Activated T-cell treated with anti-CD3 and anti-CD28 coated beads, Interleukin-2, amount 50 U/mL, for 24 hours (primary cell): ENCODE data around the gene ZDHHC3.
A peak's percentile ranks its signal among the peaks of the same experiment; 100 is the strongest.
"Not testable (repeated sequence)": the region's sequence is repeated elsewhere in the genome, so short reads cannot be mapped to it uniquely, and the experiment has no call there.

ENCODE experiments used
- DNase-seq: peaks from one replicate; pipeline ENCODE4 v3.0.0-alpha.2; 2020
- H3K27ac Mint-ChIP-seq: 2 replicates; pipeline ENCODE4 v1.8.0; 2020; ENCODE audit warnings: mild to moderate bottlenecking, mixed read lengths
- H3K27me3 Mint-ChIP-seq: 2 replicates; pipeline ENCODE4 v1.8.0; 2020; ENCODE audit warnings: mixed read lengths
- H3K36me3 Mint-ChIP-seq: 2 replicates; pipeline ENCODE4 v1.8.0; 2020; ENCODE audit warnings: low read depth, mixed read lengths
- H3K4me1 Mint-ChIP-seq: 2 replicates; pipeline ENCODE4 v1.8.0; 2020; ENCODE audit warnings: low read depth, mixed read lengths
- H3K4me3 Mint-ChIP-seq: 2 replicates; pipeline ENCODE4 v1.8.0; 2020; ENCODE audit warnings: mild to moderate bottlenecking, moderate library complexity, mixed read lengths
- H3K9me3 Mint-ChIP-seq: 2 replicates; pipeline ENCODE4 v1.8.0; 2020; ENCODE audit warnings: mixed read lengths

ZDHHC3 gene

DNA sequence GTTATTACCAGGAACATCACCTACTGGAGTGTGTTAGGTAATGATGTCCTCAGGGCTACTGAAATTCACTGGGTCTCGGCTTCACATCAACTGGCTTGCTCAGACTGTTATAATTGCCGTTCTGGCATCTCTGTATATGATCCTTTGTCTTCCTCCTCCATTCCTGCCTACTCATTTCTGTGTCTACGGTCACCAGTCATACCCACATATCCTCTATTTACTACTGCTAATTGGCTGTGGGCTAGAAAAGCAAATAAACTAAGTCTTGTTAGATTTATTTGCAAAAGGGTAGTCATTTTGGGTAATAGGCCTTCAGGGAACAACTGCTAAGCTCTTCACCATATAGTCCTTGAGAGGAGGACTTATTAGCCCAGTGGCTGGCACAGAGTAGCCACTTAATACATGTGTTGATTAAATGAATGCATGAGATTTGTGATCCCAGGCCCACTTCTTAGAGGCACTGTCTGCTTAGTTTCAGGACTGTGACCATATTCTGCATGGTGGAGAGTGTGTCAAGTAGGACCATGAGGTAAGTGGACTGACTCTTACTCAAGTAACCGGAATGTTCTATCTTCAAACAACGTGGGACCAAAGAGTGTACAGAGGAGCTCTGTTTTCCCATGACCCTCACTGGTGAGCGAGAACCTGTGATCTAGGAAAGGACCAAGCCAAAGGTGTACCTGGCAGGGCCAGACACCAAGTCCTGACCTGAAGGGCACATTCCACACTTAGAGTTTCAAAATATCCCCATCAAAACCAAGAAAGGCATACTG lies 13.2 kb downstream of the ZDHHC3 start:
- no peak for DNase-seq
- Mint-ChIP-seq H3K36me3 (peaks cover 17% of the 10 kb centered on the region), H3K4me3 (no peak overlapping the region), H3K9me3 (no peaks in the 10 kb centered on the region), H3K27me3 (no peaks in the 10 kb centered on the region), H3K27ac (no peak overlapping the region), H3K4me1 (peaks cover 48% of the 10 kb centered on the region)

DNA sequence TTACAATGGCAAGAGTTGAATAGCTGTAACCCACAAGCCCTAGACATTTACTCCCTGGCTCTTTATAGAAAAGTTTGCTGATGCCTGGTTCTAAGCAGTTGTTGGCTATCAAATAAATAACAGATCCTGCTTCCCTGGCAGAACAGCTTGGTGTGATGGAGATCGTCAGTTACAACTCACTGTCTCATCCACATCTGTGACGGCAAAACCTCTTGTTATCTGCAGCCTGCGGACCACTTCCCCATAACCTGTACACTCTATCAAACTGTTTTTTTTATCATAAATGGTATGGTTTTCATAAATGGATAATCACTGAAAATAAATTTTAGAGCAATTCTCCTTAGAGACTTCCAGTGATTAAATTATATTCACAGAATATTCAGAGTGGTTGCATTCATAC lies 14.1 kb downstream of the ZDHHC3 start:
- H3K27me3 Mint-ChIP-seq: no peaks in the 10 kb centered on the region
- H3K9me3 Mint-ChIP-seq: no peaks in the 10 kb centered on the region
- H3K27ac Mint-ChIP-seq: no peak overlapping the region
- H3K4me3 Mint-ChIP-seq: no peak overlapping the region
- DNase-seq: no peak
- peaks cover 39% of the 10 kb centered on the region for H3K4me1 Mint-ChIP-seq
- peaks cover 24% of the 10 kb centered on the region for H3K36me3 Mint-ChIP-seq

DNA sequence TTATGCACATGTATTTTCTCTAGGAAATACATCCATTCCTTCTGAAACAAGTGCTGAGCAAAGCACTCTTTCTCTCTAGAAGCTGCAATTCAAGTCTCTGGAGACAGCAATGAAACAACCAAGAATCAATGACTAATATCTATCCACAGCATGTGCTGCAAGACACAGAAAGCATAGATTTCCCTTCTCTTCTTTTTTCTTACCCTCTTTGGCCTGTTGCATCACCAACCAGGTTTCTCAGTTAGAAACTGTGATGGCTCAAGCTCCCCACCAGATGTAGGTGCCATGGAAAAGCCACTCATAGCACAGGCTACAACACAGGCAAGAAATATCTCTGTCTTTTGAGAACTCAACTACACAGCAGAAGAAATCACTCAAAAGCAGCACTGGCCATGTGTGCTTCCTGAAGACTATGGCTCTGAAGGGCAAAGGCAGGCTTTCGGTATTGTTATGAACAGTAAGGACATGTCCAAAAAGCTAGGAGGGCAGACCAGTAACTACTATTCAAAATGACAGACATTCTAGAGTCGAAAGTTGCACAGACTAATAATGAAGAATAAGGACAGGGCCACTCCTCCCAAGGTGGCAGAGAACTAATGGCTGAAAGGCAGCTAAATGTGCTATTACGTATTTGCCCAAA lies 15.5 kb downstream of the ZDHHC3 start:
- no peaks in the 10 kb centered on the region for H3K9me3 Mint-ChIP-seq
- H3K4me1 Mint-ChIP-seq: peaks cover 28% of the 10 kb centered on the region

DNA sequence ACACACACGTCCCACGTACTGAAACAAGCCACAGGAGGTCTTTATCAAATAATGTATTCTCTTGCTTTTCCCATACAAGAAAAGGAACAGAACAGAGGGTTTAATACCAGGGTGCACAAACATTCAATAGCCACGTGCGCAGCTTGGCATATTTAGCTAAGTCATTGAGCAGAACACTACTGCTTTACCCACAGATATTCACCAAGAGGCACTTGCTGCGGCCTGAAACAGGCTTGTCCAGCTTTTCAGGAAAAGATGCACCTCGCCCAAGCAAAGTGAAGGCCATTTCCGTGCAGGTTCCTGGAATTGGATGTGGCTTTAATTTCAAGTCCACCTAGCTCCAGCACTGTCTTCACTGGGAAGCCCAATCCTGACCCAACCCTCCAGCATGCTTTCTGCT lies 17.6 kb downstream of the ZDHHC3 start:
- no peak for DNase-seq
- Mint-ChIP-seq H3K27me3 (no peaks in the 10 kb centered on the region), H3K9me3 (no peaks in the 10 kb centered on the region), H3K4me3 (no peak overlapping the region), H3K4me1 (peaks cover 17% of the 10 kb centered on the region), H3K27ac (no peak overlapping the region), H3K36me3 (peaks cover 41% of the 10 kb centered on the region)

More for the DNA sequence above, 15.5 kb downstream of the ZDHHC3 start:
- Mint-ChIP-seq H3K27ac (peak overlapping the region; percentile 3), H3K27me3 (no peaks in the 10 kb centered on the region), H3K4me3 (no peak overlapping the region), H3K36me3 (peaks cover 31% of the 10 kb centered on the region)
- DNase-seq: no peak

DNA sequence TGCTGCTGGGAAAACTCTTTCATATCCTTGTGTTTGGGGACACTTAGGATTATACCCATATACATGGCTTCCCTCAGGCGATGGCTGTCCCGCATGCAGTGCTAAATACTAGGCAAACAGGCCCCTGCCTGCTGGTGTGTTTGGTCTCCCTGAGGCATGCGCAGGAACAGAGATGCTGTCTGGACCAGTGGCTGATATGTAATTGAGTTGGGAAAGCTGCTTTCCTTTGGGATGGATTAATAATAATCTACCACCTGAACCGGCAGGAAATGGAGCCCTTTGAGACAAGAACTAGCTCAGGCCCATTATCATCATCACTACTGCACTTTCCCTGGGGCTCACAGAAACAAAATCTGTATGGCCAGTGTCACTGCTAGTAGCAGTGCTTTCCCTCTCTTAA lies 18.0 kb downstream of the ZDHHC3 start:
- no peaks in the 10 kb centered on the region for H3K9me3 Mint-ChIP-seq
- no peak for DNase-seq
- H3K4me1 Mint-ChIP-seq: peaks cover 13% of the 10 kb centered on the region
- peaks cover 41% of the 10 kb centered on the region for H3K36me3 Mint-ChIP-seq
- H3K27me3 Mint-ChIP-seq: no peaks in the 10 kb centered on the region
- no peak overlapping the region for H3K27ac Mint-ChIP-seq
- no peak overlapping the region for H3K4me3 Mint-ChIP-seq

DNA sequence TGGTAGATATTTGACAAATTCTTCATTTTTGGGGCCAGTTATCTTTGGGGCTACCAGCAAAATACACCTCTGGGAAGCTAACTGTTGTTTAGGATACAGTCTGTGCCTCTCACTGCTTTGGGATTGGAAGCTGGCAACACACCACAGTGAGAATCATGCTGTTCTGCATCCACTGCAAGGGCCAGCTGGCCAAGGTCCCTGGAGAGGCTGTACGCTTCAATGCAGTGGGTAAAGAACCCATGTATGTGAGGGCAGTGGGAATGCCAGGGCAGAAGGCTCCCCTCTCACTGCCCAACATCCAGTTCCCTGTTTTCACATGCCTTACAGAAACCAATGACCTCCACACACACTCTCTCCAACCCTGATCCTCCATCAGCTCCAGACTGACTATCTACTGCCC lies 20.1 kb downstream of the ZDHHC3 start:
- no peak overlapping the region for H3K27ac Mint-ChIP-seq
- H3K27me3 Mint-ChIP-seq: no peaks in the 10 kb centered on the region
- H3K4me1 Mint-ChIP-seq: peaks cover 13% of the 10 kb centered on the region
- peaks cover 44% of the 10 kb centered on the region for H3K36me3 Mint-ChIP-seq
- DNase-seq: no peak
- H3K9me3 Mint-ChIP-seq: no peaks in the 10 kb centered on the region
- no peak overlapping the region for H3K4me3 Mint-ChIP-seq

DNA sequence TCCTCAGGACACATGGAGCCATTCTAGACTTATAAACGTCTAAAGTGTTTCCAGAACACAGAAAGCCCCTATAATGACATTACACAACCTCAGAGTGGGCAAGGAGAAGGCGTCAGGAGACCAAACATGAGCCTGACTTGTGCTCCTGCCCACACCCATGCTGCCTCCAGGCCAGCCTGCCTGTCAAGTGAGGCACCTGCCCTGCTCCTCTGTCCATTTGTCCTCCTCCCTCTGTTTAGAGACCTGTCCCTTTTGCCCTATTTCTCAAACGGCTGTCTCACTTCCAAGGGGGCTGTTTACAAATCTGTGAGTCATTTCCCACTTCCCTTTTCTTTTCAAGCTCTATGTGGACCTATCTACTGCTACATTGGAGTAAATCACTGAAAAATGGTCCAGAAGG lies 21.0 kb downstream of the ZDHHC3 start:
- Mint-ChIP-seq H3K9me3 (no peaks in the 10 kb centered on the region), H3K27ac (no peak overlapping the region), H3K36me3 (peaks cover 50% of the 10 kb centered on the region), H3K4me3 (no peak overlapping the region), H3K27me3 (no peaks in the 10 kb centered on the region), H3K4me1 (peaks cover 11% of the 10 kb centered on the region)
- DNase-seq: no peak

DNA sequence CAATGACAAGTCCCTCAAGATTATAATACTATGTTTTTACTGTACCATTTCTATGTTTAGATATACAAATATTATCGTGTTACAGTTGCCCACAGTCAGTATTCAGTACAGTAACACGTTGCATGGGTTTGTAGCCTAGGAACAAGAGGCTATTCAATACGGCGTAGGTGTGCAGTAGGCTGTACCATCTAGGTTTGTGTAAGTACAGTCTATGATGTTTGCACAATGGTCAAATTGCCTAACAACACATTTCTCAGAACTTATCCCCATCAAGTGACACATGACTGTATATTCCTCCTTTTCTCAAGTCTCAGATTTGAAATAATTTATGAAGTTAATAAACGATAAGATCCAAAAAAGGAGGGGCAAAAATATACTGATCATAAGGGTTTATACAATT lies 21.7 kb downstream of the ZDHHC3 start:
- peaks cover 48% of the 10 kb centered on the region for H3K36me3 Mint-ChIP-seq
- no peak overlapping the region for H3K27ac Mint-ChIP-seq
- no peak for DNase-seq
- H3K9me3 Mint-ChIP-seq: no peaks in the 10 kb centered on the region
- H3K27me3 Mint-ChIP-seq: no peaks in the 10 kb centered on the region
- H3K4me1 Mint-ChIP-seq: peaks cover 11% of the 10 kb centered on the region
- H3K4me3 Mint-ChIP-seq: no peak overlapping the region

DNA sequence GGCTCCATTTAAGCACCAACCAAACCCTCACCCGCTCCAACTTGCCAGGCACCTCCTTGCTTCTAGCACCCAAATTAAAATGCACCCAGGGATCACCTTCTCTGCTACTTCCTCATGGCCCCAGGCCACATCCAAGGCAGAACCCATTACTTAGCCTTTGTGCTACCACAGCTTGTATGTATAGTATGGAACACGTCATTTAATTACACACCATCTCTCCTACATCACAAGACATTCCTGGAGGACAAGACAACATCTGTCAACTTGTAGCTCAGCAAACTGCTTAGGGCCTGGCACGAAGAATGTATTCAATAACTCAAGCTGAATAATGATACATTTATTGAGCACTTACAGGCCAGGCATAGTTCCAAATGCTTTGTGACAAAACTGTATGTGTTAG lies 23.3 kb downstream of the ZDHHC3 start:
- H3K27ac Mint-ChIP-seq: no peak overlapping the region
- H3K4me1 Mint-ChIP-seq: peaks cover 11% of the 10 kb centered on the region
- no peaks in the 10 kb centered on the region for H3K27me3 Mint-ChIP-seq
- no peaks in the 10 kb centered on the region for H3K9me3 Mint-ChIP-seq
- H3K36me3 Mint-ChIP-seq: peaks cover 38% of the 10 kb centered on the region
- no peak overlapping the region for H3K4me3 Mint-ChIP-seq
- no peak for DNase-seq

DNA sequence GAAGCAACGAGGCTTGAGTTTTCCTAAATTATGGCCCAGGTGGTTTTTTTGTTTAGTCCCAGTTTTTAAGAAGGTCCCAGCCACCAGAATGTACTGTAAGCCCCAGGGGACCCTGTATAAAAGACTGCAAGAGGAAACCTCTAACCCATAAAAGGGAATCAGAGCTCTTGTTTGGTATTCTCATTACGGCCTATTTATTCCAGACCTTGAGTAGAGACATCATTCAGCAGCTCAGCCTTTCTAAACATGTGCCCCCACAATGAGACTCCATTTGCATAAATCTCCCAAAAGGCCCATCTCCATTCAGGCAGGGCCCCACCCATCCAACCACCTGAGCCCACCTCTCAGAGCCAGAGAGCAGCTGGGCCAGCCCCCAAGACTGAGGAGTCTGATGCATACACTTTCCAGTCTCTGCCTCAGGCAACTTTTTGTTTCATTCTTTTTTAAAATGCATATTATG lies 25.7 kb downstream of the ZDHHC3 start:
- Mint-ChIP-seq H3K9me3 (no peaks in the 10 kb centered on the region), H3K4me1 (peaks cover 11% of the 10 kb centered on the region), H3K36me3 (peaks cover 33% of the 10 kb centered on the region), H3K27ac (no peak overlapping the region), H3K4me3 (no peak overlapping the region), H3K27me3 (no peaks in the 10 kb centered on the region)
- DNase-seq: no peak

DNA sequence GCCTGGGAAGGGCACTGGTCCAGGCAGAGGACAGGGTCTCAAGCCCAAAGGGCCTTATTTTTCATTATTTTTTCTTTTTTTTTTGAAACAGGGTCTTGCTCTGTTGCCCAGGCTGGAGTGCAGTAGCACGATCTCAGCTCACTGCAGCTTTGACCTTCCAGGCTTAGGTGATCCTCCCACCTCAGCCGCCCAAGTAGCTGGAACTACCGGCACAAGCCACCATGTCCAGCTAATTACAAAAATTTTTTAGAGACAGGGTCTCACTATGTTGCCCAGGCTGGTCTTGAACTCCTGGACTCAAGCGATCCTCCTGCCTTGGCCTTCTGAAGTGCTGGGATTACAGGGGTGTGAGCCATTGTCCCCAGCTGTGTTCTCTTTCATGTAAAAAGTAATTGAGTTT lies 26.2 kb downstream of the ZDHHC3 start:
- not testable (repeated sequence) for H3K27ac Mint-ChIP-seq, H3K27me3 Mint-ChIP-seq, H3K4me3 Mint-ChIP-seq, DNase-seq, H3K9me3 Mint-ChIP-seq
- peaks cover 11% of the 10 kb centered on the region for H3K4me1 Mint-ChIP-seq
- peaks cover 38% of the 10 kb centered on the region for H3K36me3 Mint-ChIP-seq

DNA sequence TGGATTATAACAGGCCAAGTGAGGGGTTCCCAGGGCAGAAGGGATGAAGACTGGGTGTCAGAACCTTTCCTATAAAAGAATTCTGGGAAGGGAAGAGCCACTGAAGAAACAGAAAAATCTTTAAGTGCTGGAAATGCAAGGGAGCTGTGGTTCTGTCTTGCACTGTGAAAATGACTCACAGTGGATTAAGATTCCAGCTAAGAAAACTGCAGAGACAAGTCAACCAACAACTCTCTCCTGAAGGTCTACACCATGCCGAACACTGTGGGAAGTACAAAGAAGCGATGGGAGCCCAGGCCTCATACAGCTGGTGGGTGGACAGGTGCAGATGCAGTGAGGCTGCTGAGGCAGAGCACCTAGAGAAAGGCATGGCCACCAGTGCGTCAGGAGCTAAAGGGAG lies 27.7 kb downstream of the ZDHHC3 start:
- Mint-ChIP-seq H3K9me3 (no peaks in the 10 kb centered on the region), H3K4me1 (peaks cover 10% of the 10 kb centered on the region), H3K36me3 (peaks cover 37% of the 10 kb centered on the region), H3K27ac (no peak overlapping the region), H3K27me3 (no peaks in the 10 kb centered on the region), H3K4me3 (no peak overlapping the region)
- no peak for DNase-seq

DNA sequence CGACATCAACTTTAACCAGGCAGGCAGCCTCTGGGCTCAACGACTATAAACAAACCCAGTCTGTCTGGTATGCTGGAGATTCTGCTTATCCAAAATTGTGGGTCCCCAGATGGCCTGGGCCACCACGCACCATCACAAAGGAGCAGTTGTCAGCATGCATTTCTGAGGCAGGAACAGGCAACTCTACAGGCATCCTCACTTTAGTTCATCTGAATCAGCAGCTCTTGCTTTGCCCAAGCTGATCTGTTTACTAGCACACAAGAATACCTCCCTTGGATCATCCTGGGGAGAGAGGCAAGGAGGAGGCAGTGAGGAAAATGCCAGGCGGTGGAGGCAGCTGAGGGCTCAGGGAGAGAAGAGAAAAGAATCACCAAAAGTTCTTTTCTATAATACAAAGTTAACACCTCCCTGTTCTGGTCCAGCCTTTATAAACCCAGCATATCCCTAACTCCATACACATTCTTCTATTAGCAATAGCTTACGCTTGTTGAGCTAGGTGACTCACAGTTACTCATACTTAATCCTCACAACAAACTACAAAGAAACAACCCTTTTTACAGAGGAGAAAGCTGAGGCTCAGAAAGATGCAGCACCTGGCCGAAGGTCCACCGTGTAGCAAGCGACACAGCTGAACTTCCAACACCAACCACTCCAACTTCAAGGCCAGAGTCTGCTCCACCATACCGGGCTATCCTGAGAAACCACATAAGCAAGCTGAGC lies 33.6 kb downstream of the ZDHHC3 start:
- H3K36me3 Mint-ChIP-seq: peaks cover 81% of the 10 kb centered on the region
- no peak overlapping the region for H3K27ac Mint-ChIP-seq
- H3K4me3 Mint-ChIP-seq: no peak overlapping the region
- no peaks in the 10 kb centered on the region for H3K4me1 Mint-ChIP-seq
- H3K27me3 Mint-ChIP-seq: no peaks in the 10 kb centered on the region
- H3K9me3 Mint-ChIP-seq: no peaks in the 10 kb centered on the region
- no peak for DNase-seq

DNA sequence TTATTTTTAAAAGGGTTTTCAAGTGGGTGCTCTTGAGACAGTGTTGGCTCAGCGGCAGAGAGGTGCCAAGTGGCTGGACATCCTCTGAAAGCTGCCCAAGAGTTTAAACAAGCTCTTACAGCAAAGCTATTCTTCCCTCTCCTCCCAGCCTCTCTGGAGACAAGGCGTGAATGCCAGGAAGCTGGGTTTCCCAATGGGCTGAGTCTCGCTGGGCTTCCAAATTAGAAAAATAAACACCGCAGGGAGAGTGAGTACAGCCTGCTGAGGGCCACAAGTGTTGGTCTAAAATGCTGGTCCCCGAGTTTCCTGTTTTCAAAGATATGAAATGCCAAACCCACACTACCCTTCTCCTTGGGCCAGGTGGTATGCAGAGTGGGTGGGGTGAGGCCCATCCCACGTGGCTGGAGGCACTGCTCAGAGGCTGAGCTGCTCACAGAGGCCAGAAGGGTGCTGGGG lies 36.4 kb downstream of the ZDHHC3 start:
- Mint-ChIP-seq H3K27ac (no peak overlapping the region), H3K4me3 (no peak overlapping the region), H3K9me3 (no peaks in the 10 kb centered on the region), H3K27me3 (no peaks in the 10 kb centered on the region), H3K4me1 (peaks cover 6% of the 10 kb centered on the region), H3K36me3 (peaks cover 90% of the 10 kb centered on the region)
- DNase-seq: no peak
